GM18951 (cell line): ENCODE data around the gene EEF2K.
A peak's percentile ranks its signal among the peaks of the same experiment; 100 is the strongest.
"Not testable (repeated sequence)": the region's sequence is repeated elsewhere in the genome, so short reads cannot be mapped to it uniquely, and the experiment has no call there.

Experiments
- POLR2A ChIP-seq: IDR thresholded peaks from 4 replicates; pipeline ENCODE4 v1.6.1; 2011; ENCODE audit warnings: mild to moderate bottlenecking; ENCODE audit not compliant: insufficient read length, insufficient read depth; ENCODE audit errors: extremely low read depth
- in situ Hi-C: fragments of 300-500 bp; cut with MboI; formaldehyde crosslinking; loops from one replicate; pipeline ENCODE4 v1.12.0; 2022; ENCODE audit warnings: low sequenced_read_pairs, mixed read lengths, inconsistent platforms; ENCODE audit not compliant: unreplicated experiment

EEF2K gene

GRCh38 chr16:22206013-22206841 lies at the start of gene EEF2K:
TSS of gene EEF2K (plus strand) at chr16:22206278. CDS start at chr16:22225730, 19,452 bp downstream.
- peak; percentile 78 for TF ChIP-seq POLR2A
- in situ Hi-C loops = loop anchor here (5.0 kb wide), 1 partner anchor 91 kb away; the partner anchor contains the start of gene POLR3E

- in situ Hi-C loops = no loop called here
- TF ChIP-seq POLR2A = no peak
Observed at GRCh38 chr16:22161401-22161800, 44.7 kb upstream of the EEF2K start.

GRCh38 chr16:22161999-22162655 lies 44.0 kb upstream of the EEF2K start, which contains the start of gene SDR42E2:
TSS of gene SDR42E2 (plus strand) at chr16:22162506. CDS start at chr16:22165583, 3,077 bp downstream.
- in situ Hi-C loops = no loop called here
- no peak for TF ChIP-seq POLR2A

- in situ Hi-C loops = no loop called here
- no peak for TF ChIP-seq POLR2A
Observed at GRCh38 chr16:22162656-22163009, 43.4 kb upstream of the EEF2K start.

GRCh38 chr16:22163806-22164205 lies 42.3 kb upstream of the EEF2K start:
- no peak for TF ChIP-seq POLR2A
- in situ Hi-C loops = no loop called here

DNA sequence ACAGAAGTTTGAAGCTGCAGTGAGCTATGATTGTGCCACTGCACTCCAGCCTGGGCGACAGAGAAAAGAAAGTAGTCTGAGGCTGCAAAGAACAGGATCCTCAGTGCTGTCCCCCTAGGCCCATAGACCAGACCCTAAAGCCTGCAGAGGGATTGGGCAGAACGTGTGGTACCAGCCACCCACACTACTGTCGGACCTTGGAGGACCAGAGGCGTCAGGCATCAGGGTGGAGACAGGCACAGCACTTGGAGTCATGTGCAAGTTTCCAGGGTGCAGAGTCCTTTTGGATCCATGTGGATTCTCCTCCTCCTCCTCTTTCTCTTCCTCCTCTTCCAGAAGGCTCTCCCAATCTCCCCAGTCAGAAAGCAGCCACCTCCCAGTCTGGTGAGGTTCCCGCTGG lies 41.6 kb upstream of the EEF2K start:
- no peak for TF ChIP-seq POLR2A
- in situ Hi-C loops = no loop called here

DNA sequence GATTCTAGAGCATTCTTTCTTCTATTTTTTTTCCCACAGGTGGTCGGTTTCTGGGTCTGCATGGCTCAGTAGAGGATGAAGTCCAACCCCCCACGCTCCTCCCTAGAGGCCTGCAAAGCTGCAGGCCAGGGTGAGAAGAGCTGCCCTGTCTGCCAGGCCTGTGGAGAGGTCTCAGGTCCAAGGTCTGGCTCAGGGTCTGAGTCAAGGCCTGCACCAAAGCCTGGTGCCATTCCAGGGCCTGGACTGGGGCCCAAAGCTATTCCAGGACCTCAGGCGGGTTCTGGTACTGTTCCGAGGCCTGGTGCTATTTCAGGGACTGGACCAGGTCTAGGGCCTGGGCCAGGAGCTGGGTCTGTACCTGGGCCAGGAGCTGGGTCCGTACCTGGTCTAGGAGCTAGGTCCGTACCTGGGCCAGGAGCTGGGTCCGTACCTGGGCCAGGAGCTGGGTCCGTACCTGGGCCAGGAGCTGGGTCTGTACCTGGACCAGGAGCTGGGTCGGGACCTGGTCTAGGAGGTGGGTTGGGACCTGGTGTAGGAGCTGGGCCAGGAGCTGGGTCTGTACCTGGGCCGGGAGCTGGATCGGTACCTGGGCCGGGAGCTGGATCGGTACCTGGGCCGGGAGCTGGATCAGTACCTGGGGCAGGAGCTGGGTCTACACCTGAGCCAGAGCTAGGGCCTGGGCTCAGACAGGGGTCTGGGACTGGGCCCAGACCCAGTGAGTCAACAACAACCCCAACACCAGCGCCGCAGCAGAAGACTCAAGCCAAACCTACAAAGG lies 40.4 kb upstream of the EEF2K start:
- no peak for TF ChIP-seq POLR2A
- in situ Hi-C loops = no loop called here

DNA sequence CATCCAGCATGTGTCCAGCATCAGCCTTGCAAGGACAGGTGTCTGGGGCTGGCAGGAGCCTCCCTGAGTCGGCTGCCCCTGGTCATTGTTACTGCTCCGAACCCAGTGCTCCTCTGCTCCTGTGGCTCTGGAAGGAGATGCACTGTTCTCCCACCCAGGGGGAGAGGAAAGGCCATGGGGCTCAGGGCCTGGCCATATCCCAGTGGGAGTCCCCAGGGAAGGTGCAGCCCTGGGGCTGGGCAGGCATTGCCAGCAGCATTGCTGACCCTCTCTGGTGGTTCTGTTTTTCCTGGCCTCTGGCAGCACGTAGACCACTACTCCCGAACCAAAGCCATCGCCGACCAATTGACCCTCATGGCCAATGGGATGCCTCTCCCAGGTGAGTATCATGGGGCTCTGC lies 34.1 kb upstream of the EEF2K start:
- in situ Hi-C loops = no loop called here
- no peak for TF ChIP-seq POLR2A

GRCh38 chr16:22172642-22173041 lies 33.4 kb upstream of the EEF2K start:
- in situ Hi-C loops = not testable (repeated sequence)

DNA sequence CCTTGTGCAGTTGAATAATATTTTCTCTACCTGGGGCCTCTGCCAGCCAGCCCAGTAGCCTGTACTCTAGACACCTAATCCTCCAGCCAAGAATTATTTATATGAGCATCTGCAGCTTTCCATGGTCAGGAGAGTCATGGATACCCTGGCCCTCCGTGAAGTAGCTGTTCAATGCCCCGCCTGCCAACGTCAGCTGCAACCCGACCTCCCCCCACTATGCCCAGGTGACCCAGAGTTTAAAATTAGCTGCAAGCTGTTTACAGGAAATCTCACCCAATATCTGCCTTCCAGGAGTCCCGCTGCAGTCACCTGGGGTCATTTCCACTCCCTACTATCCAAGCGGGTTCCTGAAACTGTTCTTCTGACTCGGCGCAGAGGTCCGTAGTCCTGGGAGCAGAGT lies 31.4 kb upstream of the EEF2K start:
- TF ChIP-seq POLR2A = no peak
- in situ Hi-C loops = no loop called here

- TF ChIP-seq POLR2A = no peak
- in situ Hi-C loops = no loop called here
Observed at GRCh38 chr16:22177968-22178930, 27.8 kb upstream of the EEF2K start.

DNA sequence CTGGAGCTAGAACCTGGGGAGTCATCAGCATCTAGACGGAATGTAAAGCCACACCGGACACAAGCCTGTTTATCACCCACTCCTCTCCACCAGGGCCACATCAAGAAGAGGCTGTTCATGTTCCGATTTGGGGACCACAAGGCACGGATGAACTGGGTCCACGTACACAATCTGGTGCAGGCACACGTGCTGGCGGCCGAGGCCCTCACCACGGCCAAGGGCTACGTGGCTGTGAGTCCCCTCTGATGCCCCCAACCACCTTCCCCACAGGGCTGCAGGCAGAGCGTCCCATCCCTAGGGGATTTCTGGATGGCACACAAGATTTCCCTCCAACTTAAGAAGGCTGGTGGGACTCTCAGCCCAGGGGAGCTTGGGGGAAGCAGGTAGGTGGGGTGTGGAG lies 24.7 kb upstream of the EEF2K start:
- in situ Hi-C loops = loop anchor here (10.0 kb wide), 1 partner anchor 177 kb away; the partner anchor contains the start of genes MOSMO and PDZD9
- TF ChIP-seq POLR2A = no peak
